IPS DF 19.7 (cell line): ENCODE measurements around the gene AUNIP.

ENCODE experiments used
- DNase-seq: peaks from one replicate; pipeline ENCODE4 v3.0.0-alpha.2; 2013; ENCODE audit warnings: low read depth, low spot score

Gene AUNIP

DNA sequence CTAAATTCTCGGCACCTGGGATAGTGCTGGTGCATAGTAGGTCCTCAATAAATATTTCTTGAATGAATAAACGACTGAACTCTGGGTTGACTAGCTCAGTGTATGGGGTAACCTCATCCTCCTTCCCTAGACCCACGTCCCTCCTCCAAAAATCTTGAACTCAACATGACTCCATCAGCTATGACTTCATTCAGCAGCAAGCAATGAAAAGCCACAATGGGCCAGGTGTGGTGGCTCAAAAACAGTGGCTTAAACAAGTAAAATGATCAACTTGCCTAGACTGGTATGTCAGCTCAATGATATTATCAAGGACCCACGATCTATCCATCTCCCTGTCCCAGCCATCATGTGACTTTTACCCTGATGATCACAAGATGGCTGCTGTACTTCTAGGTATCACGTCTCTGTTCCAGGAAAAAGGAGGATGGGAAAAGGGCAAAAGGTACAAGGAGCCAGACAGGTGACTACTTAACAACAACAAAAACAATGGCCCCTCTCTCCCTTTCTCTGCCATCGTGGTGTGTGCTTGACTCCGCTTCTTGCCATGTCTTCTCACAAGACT is 29.2 kb upstream of the AUNIP start:
- no peak for DNase-seq

- no peak for DNase-seq
Measured at GRCh38 chr1:25885602-25886001, 26.3 kb upstream of the AUNIP start.

DNA sequence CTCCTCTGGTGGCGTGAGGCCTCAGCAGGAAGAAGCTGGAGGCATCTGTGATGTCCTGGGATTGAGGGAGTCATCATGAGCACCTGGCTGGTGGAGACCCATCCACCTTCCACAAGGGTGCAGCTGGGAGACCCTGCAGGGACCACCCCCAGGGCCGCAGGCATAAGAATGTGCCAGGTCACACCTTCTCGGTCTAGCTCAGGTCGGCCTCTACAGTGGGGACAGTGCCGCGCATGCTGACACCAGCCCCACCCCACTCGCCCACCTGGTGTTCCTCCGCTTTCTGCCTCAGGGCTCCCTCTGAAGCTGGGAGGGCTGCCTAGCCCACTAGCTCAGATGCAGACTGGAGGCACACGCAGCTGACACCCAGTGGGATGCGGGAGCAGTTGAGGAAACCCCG is 22.0 kb upstream of the AUNIP start:
- no peak for DNase-seq

DNA sequence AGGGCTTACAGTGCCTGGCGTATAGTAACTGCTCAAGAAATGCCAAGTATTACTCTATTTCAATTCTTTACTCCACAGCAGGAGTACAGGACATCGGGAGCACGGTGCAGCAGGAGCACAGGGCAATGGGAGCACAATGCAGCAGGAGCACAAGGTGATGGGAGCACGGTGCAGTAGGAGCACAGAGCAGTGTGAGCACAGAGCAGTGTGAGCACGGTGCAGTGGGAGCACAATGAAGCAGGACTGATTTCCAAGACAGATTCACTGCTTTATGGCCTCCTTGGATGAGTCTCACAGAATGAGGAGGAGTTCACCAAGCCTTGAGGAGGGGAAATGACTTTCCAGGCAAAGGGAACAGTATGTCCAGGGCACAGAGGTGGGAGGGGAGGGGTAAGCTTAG is 21.3 kb upstream of the AUNIP start:
- no peak for DNase-seq

DNA sequence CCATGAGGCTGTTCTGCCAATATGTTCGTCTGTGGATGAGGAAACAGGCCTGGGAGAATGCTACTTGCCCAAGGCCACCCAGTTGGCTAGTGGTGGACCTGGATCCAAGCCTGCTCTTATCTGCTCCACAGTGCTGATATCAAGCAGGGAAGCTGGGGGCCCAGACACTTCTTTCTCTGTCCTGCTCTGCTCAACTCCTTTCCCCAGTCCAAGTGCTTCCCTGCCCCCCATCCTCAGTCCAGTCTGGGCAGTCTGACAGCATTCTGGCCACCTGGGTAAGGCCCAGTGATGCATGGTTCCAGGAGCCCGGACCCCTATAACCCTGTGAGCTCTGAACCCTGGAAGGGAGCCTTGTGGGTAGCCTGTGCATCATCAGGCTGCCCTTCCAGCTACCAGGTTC is 20.4 kb upstream of the AUNIP start:
- no peak for DNase-seq

DNA sequence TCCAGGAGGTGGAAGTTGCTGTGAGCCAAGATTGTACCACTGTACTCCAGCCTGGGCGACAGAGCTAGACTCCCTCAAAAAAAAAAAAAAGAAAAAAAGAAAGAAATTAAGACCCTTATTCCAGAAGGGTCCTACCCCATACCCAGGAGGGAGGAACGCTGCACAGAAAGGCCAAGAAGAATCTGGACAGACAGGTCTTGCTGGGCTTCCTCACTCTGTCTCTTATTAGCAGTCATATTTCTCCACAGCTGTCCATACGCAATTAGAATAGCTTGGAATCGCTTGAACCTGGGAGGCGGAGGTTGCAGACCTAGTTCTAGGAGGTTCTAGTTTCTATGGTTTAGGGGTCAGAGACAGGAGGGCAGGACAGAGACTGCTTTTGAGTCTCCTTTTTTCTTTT is 19.4 kb upstream of the AUNIP start:
- no peak for DNase-seq

- no peak for DNase-seq
Measured at GRCh38 chr1:25877155-25877554, 17.9 kb upstream of the AUNIP start.

- no peak for DNase-seq
Measured at GRCh38 chr1:25876693-25877077, 17.4 kb upstream of the AUNIP start.

GRCh38 chr1:25875856-25876692 is 16.8 kb upstream of the AUNIP start:
- no peak for DNase-seq

DNA sequence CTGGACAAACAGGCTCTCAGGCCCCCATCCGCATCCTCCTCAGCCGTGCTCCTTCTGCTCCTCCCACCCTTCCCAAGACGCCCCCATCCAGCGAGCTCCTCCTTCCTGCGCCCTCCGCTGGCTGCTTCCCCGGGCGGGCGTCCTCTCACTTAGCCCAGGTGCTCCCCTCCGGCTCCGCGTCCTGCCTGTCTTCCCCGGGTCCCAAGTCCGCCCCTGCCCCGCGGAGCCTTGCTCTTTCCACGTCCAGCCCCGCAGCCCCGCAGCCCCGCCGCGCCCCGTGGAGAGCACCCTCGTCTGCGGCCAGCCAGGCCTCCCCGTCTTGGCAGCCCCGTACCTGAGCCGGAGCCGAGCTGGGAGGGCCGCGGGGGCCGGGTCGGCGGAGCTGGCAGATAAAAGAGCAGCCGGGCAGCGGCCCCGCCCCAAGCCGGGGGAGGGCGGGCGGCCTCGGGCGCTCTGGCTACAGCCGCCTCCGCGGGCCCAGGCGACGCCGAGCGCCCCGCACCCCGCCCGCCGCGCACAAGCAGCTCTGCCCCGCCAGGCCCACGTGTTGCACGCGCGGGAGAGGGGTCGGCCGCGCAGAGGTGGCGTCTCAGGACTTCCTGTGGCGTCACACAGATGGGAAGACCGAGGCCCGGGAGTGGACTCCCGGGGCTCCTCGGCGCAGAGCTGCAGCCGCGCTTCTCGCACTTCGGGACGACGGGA is 16.0 kb upstream of the AUNIP start, which contains the start of gene PAQR7:
Gene PAQR7, minus strand, starts transcription at position 555 of the 702 bp plus-strand sequence. CDS start 11,869 bp downstream, outside the sequence.
- no peak for DNase-seq

- no peak for DNase-seq
Measured at GRCh38 chr1:25874635-25875153, 15.4 kb upstream of the AUNIP start.

DNA sequence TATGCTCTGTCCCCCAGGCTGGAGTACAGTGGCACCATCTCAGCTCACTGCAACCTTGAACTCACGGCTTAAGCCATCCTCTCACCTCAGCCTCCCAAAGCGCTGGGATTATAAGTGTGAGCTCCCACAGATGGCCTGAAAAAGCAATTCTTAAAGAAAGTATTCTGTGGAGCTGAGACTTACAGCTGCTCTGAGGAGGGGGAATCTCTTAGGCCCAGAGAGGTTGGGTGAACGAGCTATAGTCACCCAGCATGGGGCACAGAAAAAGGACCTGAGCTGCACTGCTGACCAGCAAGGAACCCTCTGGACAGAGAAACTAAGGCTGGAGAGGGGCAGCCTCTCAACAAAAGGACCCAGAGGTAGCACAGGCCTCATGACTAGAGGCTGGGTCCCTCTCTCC is 15.0 kb upstream of the AUNIP start:
- no peak for DNase-seq

- DNase-seq: no peak
Measured at GRCh38 chr1:25873120-25873519, 13.9 kb upstream of the AUNIP start.

DNA sequence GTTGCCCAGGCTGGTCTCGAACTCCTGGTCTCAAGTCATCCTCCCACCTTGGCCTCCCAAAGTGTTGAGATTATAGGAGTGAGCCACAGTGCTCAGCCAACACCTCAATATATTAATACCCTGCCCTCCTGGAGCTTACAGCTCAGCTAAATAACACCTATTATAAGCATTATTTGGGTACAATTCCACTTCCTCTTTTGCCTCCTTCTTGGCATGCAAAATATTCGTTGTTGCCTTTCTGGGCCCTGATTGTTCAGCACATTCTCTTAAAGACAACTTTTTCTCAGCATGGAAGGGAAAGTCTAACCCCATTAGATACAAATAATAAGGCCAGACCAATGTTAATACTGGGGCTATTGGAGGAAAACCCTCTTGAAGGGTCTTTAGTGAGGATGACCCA is 13.5 kb upstream of the AUNIP start:
- DNase-seq: no peak

GRCh38 chr1:25871704-25872494 is 12.6 kb upstream of the AUNIP start:
- DNase-seq: no peak

- no peak for DNase-seq
Measured at GRCh38 chr1:25871086-25871703, 11.9 kb upstream of the AUNIP start.

GRCh38 chr1:25870614-25871013 is 11.4 kb upstream of the AUNIP start:
- DNase-seq: no peak

- no peak for DNase-seq
Measured at GRCh38 chr1:25869909-25870606, 10.8 kb upstream of the AUNIP start.

GRCh38 chr1:25867210-25867991 is 8.1 kb upstream of the AUNIP start:
- DNase-seq: no peak

DNA sequence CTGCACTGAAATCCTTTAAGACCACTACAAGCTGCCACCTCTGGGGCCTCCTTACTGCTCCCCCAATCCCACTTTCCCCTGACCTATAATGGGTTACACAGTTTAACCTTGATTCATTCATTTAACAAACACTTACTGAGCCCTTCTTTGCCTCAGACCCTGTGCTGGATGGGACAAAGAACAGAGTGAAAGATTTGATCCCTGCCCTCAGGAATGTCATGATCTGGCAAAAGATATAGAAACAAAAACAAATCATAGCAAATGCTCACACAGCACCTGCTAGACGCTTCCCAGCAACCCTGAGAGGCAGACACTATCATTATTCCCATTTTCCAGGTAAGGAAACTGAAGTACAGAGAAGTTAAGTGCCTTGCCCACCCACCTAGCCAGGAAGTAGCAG is 7.0 kb upstream of the AUNIP start:
- DNase-seq: no peak
